GM13977 (cell line): ENCODE measurements around the gene UBE3D.
"Not testable (repeated sequence)": the region's sequence is repeated elsewhere in the genome, so short reads cannot be mapped to it uniquely, and the experiment has no call there.

ENCODE experiments used
- DNase-seq: peaks from one replicate; pipeline ENCODE4 v3.0.0; 2012; ENCODE audit warnings: low spot score
- in situ Hi-C: fragments of 300-500 bp; cut with MboI; formaldehyde crosslinking; loops from one replicate; pipeline ENCODE4 v1.12.0; 2022; ENCODE audit warnings: low sequenced_read_pairs, low pct_unique_long_range_greater_than_20kb, mixed read lengths, inconsistent platforms; ENCODE audit not compliant: unreplicated experiment
- TF ChIP-seq, protein P1 (sequence below): IDR thresholded peaks from 2 replicates; pipeline ENCODE4 v1.5.1; 2012; ENCODE audit warnings: mild to moderate bottlenecking, control low read depth; ENCODE audit not compliant: insufficient read depth; ENCODE audit errors: extremely low read depth, missing control alignments

Gene UBE3D

DNA sequence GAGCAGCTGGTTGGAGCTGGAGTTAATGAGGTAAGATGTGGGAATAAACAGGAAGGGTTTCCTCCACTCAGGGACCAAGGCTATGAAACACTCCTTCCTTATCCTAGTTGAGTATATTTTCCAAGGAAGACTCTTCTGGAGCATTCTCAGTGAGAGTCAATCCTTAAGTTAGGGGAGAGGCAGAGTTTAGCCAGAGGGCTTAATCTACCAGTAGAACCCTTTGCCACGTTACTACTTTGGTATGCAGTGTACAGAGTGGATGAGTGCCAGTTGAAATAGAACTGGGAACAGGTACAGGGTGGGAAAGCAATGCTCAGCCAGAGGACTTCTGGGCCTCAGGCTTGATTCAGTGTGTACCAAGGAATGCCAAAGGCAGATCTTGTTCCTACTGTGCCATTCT lies 114.3 kb downstream of the UBE3D start:
- in situ Hi-C loops, result no loop called here
- no peak for DNase-seq
- TF ChIP-seq, protein P1, sequence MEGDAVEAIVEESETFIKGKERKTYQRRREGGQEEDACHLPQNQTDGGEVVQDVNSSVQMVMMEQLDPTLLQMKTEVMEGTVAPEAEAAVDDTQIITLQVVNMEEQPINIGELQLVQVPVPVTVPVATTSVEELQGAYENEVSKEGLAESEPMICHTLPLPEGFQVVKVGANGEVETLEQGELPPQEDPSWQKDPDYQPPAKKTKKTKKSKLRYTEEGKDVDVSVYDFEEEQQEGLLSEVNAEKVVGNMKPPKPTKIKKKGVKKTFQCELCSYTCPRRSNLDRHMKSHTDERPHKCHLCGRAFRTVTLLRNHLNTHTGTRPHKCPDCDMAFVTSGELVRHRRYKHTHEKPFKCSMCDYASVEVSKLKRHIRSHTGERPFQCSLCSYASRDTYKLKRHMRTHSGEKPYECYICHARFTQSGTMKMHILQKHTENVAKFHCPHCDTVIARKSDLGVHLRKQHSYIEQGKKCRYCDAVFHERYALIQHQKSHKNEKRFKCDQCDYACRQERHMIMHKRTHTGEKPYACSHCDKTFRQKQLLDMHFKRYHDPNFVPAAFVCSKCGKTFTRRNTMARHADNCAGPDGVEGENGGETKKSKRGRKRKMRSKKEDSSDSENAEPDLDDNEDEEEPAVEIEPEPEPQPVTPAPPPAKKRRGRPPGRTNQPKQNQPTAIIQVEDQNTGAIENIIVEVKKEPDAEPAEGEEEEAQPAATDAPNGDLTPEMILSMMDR, result no peak

DNA sequence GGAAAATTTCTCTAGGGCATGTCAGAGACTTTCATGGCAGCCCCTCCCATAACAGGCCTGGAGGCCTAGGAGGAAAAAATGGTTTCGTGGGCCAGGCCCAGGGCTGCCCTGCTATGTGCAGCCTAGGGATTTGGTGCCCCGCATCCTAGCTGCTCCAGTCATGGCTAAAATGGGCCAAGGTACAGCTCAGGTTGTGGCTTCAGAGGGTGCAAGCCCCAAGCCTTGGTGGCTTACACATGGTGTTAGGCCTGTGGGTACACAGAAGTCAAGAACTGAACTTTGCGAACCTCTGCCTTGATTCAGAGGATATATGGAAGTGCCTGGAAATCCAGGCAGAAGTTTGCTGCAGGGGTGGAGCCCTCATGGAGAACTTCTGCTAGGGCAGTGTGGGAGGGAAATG lies 134.7 kb downstream of the UBE3D start:
- in situ Hi-C loops, result not testable (repeated sequence)

DNA sequence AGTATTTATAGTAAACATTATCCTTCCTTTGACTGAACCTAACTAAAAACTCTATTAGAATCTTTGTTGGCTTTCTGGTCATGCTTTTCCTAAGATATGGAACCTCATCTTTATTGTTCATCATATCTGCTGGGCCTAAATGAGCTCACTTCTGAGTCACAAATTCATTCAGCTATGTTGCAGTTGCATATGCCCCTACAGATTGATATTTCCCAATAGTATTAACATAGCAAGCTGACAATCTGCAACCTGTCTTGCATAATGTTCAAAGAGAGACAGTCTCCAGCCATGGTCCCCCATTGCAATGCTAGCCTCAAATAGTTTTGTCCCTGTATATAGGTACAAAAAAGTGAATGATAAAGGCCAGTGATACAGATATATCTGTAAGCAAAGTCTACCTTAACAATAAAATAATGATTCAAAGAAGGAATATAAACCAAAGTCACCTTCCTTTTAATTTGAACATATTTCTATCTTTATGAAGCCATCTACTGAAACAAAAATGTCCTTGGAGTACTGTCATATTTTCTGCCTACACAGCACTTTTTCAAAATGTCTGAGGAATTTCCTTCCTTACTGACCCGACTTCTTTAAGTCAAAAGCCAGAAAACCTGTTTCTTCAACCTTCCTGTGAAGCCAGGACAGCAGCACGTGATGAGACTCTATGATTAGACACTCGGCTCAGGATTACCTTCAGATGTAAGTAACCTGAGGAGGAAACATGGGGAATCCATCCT lies 140.7 kb downstream of the UBE3D start:
- no peak for DNase-seq
- in situ Hi-C loops, result no loop called here
- TF ChIP-seq, protein P1, result no peak

More for the DNA sequence above, 134.7 kb downstream of the UBE3D start:
- DNase-seq, result not testable (repeated sequence)

DNA sequence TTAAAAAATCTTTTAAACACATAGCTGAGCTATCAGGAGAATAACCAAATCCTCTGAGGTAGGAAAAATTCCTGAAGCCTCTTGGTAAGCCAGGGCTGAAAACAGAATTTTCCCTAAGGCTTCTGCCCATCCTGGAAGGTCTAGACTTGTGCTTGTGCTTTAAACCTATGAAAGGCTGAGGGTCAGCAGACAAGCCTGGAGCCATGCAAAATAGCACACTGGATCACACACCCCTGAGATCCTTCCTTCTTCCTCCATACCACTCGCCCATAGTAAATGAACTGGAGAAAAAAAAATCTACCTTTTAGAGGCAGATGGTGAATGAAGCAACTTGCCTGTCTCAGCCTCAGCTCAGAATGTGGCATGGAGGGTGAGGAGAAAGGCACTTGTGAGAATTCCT lies 144.4 kb downstream of the UBE3D start:
- TF ChIP-seq, protein P1, result no peak
- DNase-seq, result no peak
- in situ Hi-C loops, result no loop called here

DNA sequence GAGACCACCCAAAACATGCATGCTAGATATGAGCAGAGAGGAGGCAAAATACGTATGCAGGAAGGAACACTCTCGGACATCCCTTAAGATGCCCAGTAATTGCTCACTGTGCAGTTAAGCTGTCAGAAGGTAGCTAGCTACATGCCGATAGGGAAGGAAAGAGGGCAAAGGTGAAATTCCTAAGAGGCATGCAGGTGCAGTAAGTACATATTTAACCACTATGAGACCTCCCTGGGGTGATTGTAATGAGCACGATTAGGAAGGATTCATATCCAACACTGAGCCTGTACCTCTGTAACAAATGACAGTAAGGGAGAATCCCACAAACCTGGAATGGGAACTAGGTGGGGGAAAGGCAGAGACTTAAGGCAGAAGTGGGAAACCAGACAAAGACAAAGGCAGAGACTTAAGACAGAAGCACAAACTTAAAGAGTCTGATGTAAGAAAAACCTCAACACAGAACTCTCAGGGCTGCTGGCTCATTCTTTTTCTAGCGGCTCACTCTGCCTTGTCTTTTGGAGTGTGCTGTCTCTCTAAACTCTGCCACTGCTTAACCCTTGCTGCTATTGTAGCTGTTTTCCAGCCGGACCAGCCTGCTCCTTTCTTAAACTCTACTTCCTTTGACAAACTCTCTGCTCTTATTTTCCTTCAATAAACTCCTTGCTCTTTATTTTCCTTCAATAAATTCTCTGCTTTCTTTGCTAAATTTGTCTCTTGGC lies 148.1 kb downstream of the UBE3D start:
- TF ChIP-seq, protein P1, result no peak
- DNase-seq, result no peak
- in situ Hi-C loops, result no loop called here

DNA sequence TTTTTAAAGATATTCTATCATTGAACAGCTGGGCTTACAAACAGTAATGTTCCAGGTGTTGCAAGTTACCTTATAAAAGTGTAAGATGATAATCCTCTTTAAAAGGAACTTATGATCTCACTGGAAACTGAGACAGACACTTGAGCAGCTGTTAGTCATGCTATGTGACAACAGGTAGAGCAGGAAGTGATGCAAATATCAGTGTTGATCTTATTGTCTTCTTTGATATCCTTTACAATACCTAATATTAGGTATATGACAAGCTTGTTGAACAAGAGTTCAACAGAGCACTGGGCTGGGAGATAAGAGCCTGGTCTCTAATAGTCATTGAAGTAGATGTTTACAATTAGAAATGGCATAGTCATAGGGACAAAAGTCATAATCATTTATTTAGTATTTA lies 150.0 kb downstream of the UBE3D start:
- in situ Hi-C loops, result no loop called here
- TF ChIP-seq, protein P1, result no peak
- DNase-seq, result no peak

DNA sequence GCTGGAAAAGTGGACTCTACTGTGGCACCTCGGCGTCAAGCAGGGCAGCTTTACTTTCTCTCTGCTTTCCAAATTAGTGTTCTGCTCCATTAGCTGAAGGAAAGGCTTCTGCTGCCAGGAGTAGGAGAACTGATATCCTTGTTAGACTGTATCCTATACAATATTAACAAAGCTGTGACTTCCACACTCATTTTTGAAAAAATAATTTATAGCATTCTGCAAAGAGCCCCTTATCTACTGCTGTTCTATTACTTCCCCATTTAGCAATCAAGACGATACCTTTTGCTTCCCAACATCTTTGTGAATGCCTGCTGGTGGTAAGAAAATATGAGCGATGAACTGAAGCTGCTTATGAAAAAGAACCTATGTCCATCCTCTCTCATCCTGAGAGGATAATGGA lies 151.1 kb downstream of the UBE3D start:
- DNase-seq, result no peak
- in situ Hi-C loops, result no loop called here
- TF ChIP-seq, protein P1, result no peak
